HG03565 (cell line): ENCODE measurements around the gene GLI2.

Experiments used
- ATAC-seq: cut with Tn5 transposase; IDR thresholded peaks from one replicate; pipeline ENCODE4 v1.9.1; 2021; ENCODE audit warnings: mild to moderate bottlenecking, moderate library complexity; ENCODE audit not compliant: unreplicated experiment

The GLI2 gene

GRCh38 chr2:120737340-120738101 is 1.9 kb downstream of the GLI2 start:
- no peak for ATAC-seq

GRCh38 chr2:120738117-120738516 is 2.4 kb downstream of the GLI2 start:
- no peak for ATAC-seq

GRCh38 chr2:120738786-120739437 is 3.2 kb downstream of the GLI2 start:
- ATAC-seq, result no peak

- no peak for ATAC-seq
Measured at GRCh38 chr2:120739438-120740090, 3.9 kb downstream of the GLI2 start.

- no peak for ATAC-seq
Measured at GRCh38 chr2:120740375-120740764, 4.7 kb downstream of the GLI2 start.

- no peak for ATAC-seq
Measured at GRCh38 chr2:120740765-120741524, 5.3 kb downstream of the GLI2 start.

GRCh38 chr2:120741571-120742561 is 6.2 kb downstream of the GLI2 start:
- ATAC-seq, result no peak

- ATAC-seq, result no peak
Measured at GRCh38 chr2:120743657-120744056, 8.0 kb downstream of the GLI2 start.

- ATAC-seq, result no peak
Measured at GRCh38 chr2:120744817-120745216, 9.1 kb downstream of the GLI2 start.

GRCh38 chr2:120745420-120746111 is 9.9 kb downstream of the GLI2 start:
- ATAC-seq, result no peak

- ATAC-seq, result no peak
Measured at GRCh38 chr2:120746144-120746543, 10.5 kb downstream of the GLI2 start.

- ATAC-seq, result no peak
Measured at GRCh38 chr2:120747281-120747680, 11.6 kb downstream of the GLI2 start.

- ATAC-seq, result no peak
Measured at GRCh38 chr2:120747706-120748105, 12.0 kb downstream of the GLI2 start.

GRCh38 chr2:120748310-120748709 is 12.6 kb downstream of the GLI2 start:
- ATAC-seq, result no peak

- no peak for ATAC-seq
Measured at GRCh38 chr2:120748741-120749140, 13.1 kb downstream of the GLI2 start.

GRCh38 chr2:120749506-120750431 is 14.1 kb downstream of the GLI2 start:
- no peak for ATAC-seq

GRCh38 chr2:120750488-120751210 is 15.0 kb downstream of the GLI2 start:
- ATAC-seq, result no peak

GRCh38 chr2:120751553-120751952 is 15.9 kb downstream of the GLI2 start:
- ATAC-seq, result no peak
